HCT116 (cell line): ENCODE results near the gene RNF130. TPM values are rescaled to one million over a fixed set of nuclear protein-coding genes. Genes with fewer than 3 reads are reported as not detected.

Source experiments
- ATAC-seq: fragments of 200-7000 bp; cut with Tn5 transposase; 2 replicates; pipeline ENCODE4 v1.9.1; 2020; ENCODE audit warnings: mild to moderate bottlenecking, moderate library complexity
- BruUV-seq: library from RNA; stranded (reverse); fragments of 400-500 nt; replicated peaks from 2 replicates; lab custom pipeline; 2021; lab: Mats Ljungman, UMichigan
- CTCF ChIA-PET: fragments of 300-600 bp; sonication (Branson Sonifier 250); formaldehyde crosslinking; loops from one replicate; lab custom pipeline; 2021; ENCODE audit warnings: antibody characterized with exemption; lab: Charles Lee
- POLR2A ChIA-PET: fragments of 300-600, 350-600 bp; sonication (Branson Sonifier 250); formaldehyde crosslinking; loops from one replicate; lab custom pipeline; 2021; ENCODE audit warnings: antibody characterized with exemption; lab: Charles Lee
- RAD21 ChIA-PET, 2 experiments: fragments of 300-600 bp; sonication (Branson Sonifier 250); formaldehyde crosslinking; loops; one replicate each; lab custom pipeline; 2023; ENCODE audit warnings: low total read pairs in 2 of 2; ENCODE audit not compliant: uncharacterized antibody in 2 of 2, unreplicated experiment in 2 of 2, low non-redundant PET in 1 of 2; lab: Charles Lee
- DNase-seq: peaks from one replicate; pipeline ENCODE4 v3.0.0-alpha.2; 2010; ENCODE audit warnings: low read depth, low spot score
- H2AFZ ChIP-seq: fragments of 200-600 bp; shearing (Covaris generic), sonication (generic); 2 replicates; pipeline ENCODE4 v1.6.1; 2017; ENCODE audit warnings: low read depth, mixed run types, mixed read lengths, antibody characterized with exemption, low read length; ENCODE audit not compliant: poor library complexity, severe bottlenecking
- H3K27ac ChIP-seq: 2 replicates; pipeline ENCODE4 v1.5.1; 2012; ENCODE audit warnings: low read depth, low read length
- H3K27me3 ChIP-seq: fragments of 200-600 bp; sonication (generic); 2 replicates; pipeline ENCODE4 v1.6.1; 2016; ENCODE audit warnings: mixed run types, low read length, mixed read lengths; ENCODE audit not compliant: insufficient read depth
- H3K36me3 ChIP-seq, 2 experiments: fragments of 200-500 bp in 1 of 2; fragments of 200-600 bp in 1 of 2; sonication (Bioruptor generic) in 1 of 2; sonication (generic) in 1 of 2; 2 replicates each; pipeline versions ENCODE4 v1.5.1 to v1.6.1; 2014 to 2016; ENCODE audit warnings: low read length in 2 of 2, inconsistent platforms in 1 of 2, mixed read lengths in 1 of 2, mixed run types in 1 of 2; ENCODE audit not compliant: insufficient read depth in 2 of 2, control insufficient read depth in 1 of 2
- H3K4me1 ChIP-seq, 2 experiments: fragments of 200-600 bp in 1 of 2; sonication (generic) in 1 of 2; 2 replicates each; pipeline versions ENCODE4 v1.5.1 to v1.6.1; 2012 to 2017; ENCODE audit warnings: low read length in 2 of 2, inconsistent platforms in 1 of 2, mild to moderate bottlenecking in 1 of 2, mixed read lengths in 1 of 2, mixed run types in 1 of 2, moderate library complexity in 1 of 2; ENCODE audit not compliant: insufficient read depth in 2 of 2, control insufficient read depth in 1 of 2
- H3K4me2 ChIP-seq: fragments of 200-600 bp; sonication (generic); 2 replicates; pipeline ENCODE4 v1.6.1; 2017; ENCODE audit warnings: mixed run types, low read length, mixed read lengths
- H3K4me3 ChIP-seq, 2 experiments: fragments of 200-600 bp in 1 of 2; sonication (generic) in 1 of 2; replicated peaks in 1 of 2; 2 replicates each; pipeline ENCODE4 v1.5.1; 2011 to 2016; ENCODE audit warnings: low read length in 2 of 2, control low read depth in 1 of 2, low read depth in 1 of 2, mild to moderate bottlenecking in 1 of 2, mixed read lengths in 1 of 2, mixed run types in 1 of 2
- H3K79me2 ChIP-seq: fragments of 200-600 bp; sonication (generic); 2 replicates; pipeline ENCODE4 v1.6.1; 2017; ENCODE audit warnings: mild to moderate bottlenecking, mixed run types, low read length, moderate library complexity, mixed read lengths; ENCODE audit not compliant: insufficient read depth
- H3K9ac ChIP-seq: fragments of 200-600 bp; sonication (generic); 2 replicates; pipeline ENCODE4 v1.6.1; 2016; ENCODE audit warnings: low read length, mixed read lengths
- H3K9me2 ChIP-seq: fragments of 200-600 bp; sonication (generic), shearing (Covaris generic); 2 replicates; pipeline ENCODE4 v1.6.1; 2017; ENCODE audit warnings: mixed run types, mild to moderate bottlenecking, moderate library complexity; ENCODE audit not compliant: insufficient read depth
- H3K9me3 ChIP-seq, 2 experiments: fragments of 200-500 bp in 1 of 2; fragments of 200-600 bp in 1 of 2; sonication (Bioruptor generic) in 1 of 2; sonication (generic) in 1 of 2; 2 replicates each; pipeline ENCODE4 v1.6.1; 2014 to 2017; ENCODE audit warnings: low read length in 2 of 2, mixed read lengths in 2 of 2, inconsistent platforms in 1 of 2, low read depth in 1 of 2, mild to moderate bottlenecking in 1 of 2, mixed run types in 1 of 2, moderate library complexity in 1 of 2; ENCODE audit not compliant: control insufficient read depth in 1 of 2, insufficient read depth in 1 of 2
- H4K20me1 ChIP-seq: fragments of 200-600 bp; sonication (generic), shearing (Covaris generic); 2 replicates; pipeline ENCODE4 v1.6.1; 2017; ENCODE audit warnings: mixed run types, mild to moderate bottlenecking, moderate library complexity; ENCODE audit not compliant: insufficient read depth
- CBX3 ChIP-seq: IDR thresholded peaks from 2 replicates; pipeline ENCODE4 v1.6.1; 2012; ENCODE audit warnings: low read depth
- EGR1 ChIP-seq: IDR thresholded peaks from 2 replicates; pipeline ENCODE4 v1.6.1; 2012; ENCODE audit warnings: low read depth
- ELF1 ChIP-seq: IDR thresholded peaks from 2 replicates; pipeline ENCODE4 v1.6.1; 2012; ENCODE audit warnings: low read depth, borderline replicate concordance
- EZH2 ChIP-seq: fragments of 200-600 bp; sonication (generic); IDR thresholded peaks from 2 replicates; pipeline ENCODE4 v1.6.1; 2017; ENCODE audit warnings: antibody characterized with exemption, mixed run types
- FOSL1 ChIP-seq: IDR thresholded peaks from 2 replicates; pipeline ENCODE4 v1.6.1; 2012; ENCODE audit warnings: low read depth
- POLR2A ChIP-seq: IDR thresholded peaks from 2 replicates; pipeline ENCODE4 v1.7.0; 2011; ENCODE audit warnings: borderline replicate concordance; ENCODE audit not compliant: insufficient read depth, insufficient read length; ENCODE audit errors: extremely low read depth
- POLR2AphosphoS5 ChIP-seq: IDR thresholded peaks from 2 replicates; pipeline ENCODE4 v1.6.1; 2011; ENCODE audit warnings: mild to moderate bottlenecking, low read depth, low read length, moderate library complexity
- TCF7L2 ChIP-seq: IDR thresholded peaks from 2 replicates; pipeline ENCODE4 v1.7.0; 2011; ENCODE audit warnings: borderline replicate concordance, inconsistent platforms; ENCODE audit not compliant: insufficient read depth, insufficient read length; ENCODE audit errors: extremely low read depth
- ZFX ChIP-seq: fragments of 450-650 bp; IDR thresholded peaks from 2 replicates; pipeline ENCODE4 v1.6.1; 2017
- ZNF274 ChIP-seq: fragments of 200-500 bp; sonication (Bioruptor generic); IDR thresholded peaks from 2 replicates; pipeline ENCODE4 v1.6.1; 2014; ENCODE audit warnings: mild to moderate bottlenecking, low read depth, low read length, inconsistent platforms
- intact Hi-C: fragments of 100-400 bp; cut with micrococcal nuclease; formaldehyde crosslinking; loops from 2 replicates; pipeline ENCODE4 v1.10.0; 2022
- total RNA-seq: library from RNA; stranded (reverse); gene quantifications from one replicate; pipeline ENCODE4 v1.2.1, GENCODE V29; 2021; ENCODE audit not compliant: unreplicated experiment
- TF ChIP-seq, protein P1 (sequence below): IDR thresholded peaks from 2 replicates; pipeline ENCODE4 v1.6.1; 2011; ENCODE audit warnings: mild to moderate bottlenecking, low read length, moderate library complexity; ENCODE audit not compliant: insufficient replicate concordance; ENCODE audit errors: extremely low read depth
- TF ChIP-seq, protein P2 (sequence below): IDR thresholded peaks from 2 replicates; pipeline ENCODE4 v1.6.1; 2012
- TF ChIP-seq, protein P3 (sequence below): IDR thresholded peaks from 2 replicates; pipeline ENCODE4 v1.6.1; 2012

The RNF130 gene
- total RNA-seq, 1 experiment from 2014 or later, result 34.9 TPM

DNA sequence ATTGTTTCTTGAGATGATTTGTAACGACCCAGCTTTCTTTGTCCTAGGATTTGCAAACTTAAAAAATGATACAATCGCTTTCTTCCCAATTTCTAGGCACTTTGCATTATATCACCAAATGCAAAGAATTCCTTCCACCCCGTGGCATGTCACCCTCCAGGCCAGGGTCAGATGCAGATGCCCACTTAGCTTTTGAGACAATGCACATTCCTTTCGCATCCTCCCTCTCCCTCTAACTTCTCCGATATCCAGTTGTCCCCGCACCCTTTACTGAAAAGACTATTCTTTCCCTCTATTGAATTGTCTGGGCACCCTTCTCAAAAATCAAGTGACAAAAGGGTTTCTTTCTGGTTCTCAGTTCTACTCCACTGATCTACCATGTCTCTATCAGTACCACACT is 17.3 kb downstream of the RNF130 start:
- intact Hi-C loops, result no loop called here
- Histone ChIP-seq H3K4me1 (peaks cover 0 to 10% of the 10 kb centered on the region in 2 experiments; a peak in 1 of 4 replicates), H4K20me1 (no peaks in the 10 kb centered on the region), H3K9me3 (no peaks in the 10 kb centered on the region), H3K4me2 (no peak overlapping the region), H3K79me2 (peaks cover 36% of the 10 kb centered on the region), H3K27me3 (no peaks in the 10 kb centered on the region), H3K36me3 (no peaks in the 10 kb centered on the region), H2AFZ (no peak overlapping the region), H3K9me2 (no peaks in the 10 kb centered on the region)
- ChIA-PET POLR2A (no interaction called here), RAD21 (no interaction called here)
- ATAC-seq (no peak), DNase-seq (no peak)
- TF ChIP-seq, protein P1, sequence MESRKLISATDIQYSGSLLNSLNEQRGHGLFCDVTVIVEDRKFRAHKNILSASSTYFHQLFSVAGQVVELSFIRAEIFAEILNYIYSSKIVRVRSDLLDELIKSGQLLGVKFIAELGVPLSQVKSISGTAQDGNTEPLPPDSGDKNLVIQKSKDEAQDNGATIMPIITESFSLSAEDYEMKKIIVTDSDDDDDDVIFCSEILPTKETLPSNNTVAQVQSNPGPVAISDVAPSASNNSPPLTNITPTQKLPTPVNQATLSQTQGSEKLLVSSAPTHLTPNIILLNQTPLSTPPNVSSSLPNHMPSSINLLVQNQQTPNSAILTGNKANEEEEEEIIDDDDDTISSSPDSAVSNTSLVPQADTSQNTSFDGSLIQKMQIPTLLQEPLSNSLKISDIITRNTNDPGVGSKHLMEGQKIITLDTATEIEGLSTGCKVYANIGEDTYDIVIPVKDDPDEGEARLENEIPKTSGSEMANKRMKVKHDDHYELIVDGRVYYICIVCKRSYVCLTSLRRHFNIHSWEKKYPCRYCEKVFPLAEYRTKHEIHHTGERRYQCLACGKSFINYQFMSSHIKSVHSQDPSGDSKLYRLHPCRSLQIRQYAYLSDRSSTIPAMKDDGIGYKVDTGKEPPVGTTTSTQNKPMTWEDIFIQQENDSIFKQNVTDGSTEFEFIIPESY, result no peak
- TF ChIP-seq ZFX, result no peak
- no peak for TF ChIP-seq POLR2A
- TF ChIP-seq TCF7L2, result no peak
- TF ChIP-seq FOSL1, result no peak
- TF ChIP-seq, protein P2, sequence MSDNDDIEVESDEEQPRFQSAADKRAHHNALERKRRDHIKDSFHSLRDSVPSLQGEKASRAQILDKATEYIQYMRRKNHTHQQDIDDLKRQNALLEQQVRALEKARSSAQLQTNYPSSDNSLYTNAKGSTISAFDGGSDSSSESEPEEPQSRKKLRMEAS, result no peak
- TF ChIP-seq, protein P3, sequence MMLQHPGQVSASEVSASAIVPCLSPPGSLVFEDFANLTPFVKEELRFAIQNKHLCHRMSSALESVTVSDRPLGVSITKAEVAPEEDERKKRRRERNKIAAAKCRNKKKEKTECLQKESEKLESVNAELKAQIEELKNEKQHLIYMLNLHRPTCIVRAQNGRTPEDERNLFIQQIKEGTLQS, result no peak
- no peak for TF ChIP-seq ZNF274
- TF ChIP-seq EZH2, result no peak
- no peak for TF ChIP-seq EGR1
- TF ChIP-seq CBX3, result no peak
- TF ChIP-seq ELF1, result no peak
- no peak for TF ChIP-seq POLR2AphosphoS5
- TF ChIP-seq, all 23 proteins: peak for 0
- Histone ChIP-seq H3K27ac (no peak overlapping the region), H3K4me3 (no peak overlapping the region), H3K9ac (no peak overlapping the region)
- CTCF ChIA-PET, result no interaction called here
- no TSS peak for BruUV-seq
